HL-60/S4 treated with phorbol 12-myristate 13-acetate at 8.2 ng/mL for 4 days and 3 days (cell line): ENCODE data around the gene SDK1.
"Not testable (repeated sequence)": the region's sequence is repeated elsewhere in the genome, so short reads cannot be mapped to it uniquely, and the experiment has no call there.

ENCODE experiments used
- in situ Hi-C: fragments of 300-500 bp; cut with MboI; formaldehyde crosslinking; loops from 2 replicates; pipeline ENCODE4 v1.15.0; 2022; ENCODE audit warnings: low sequenced_read_pairs

The SDK1 gene

DNA sequence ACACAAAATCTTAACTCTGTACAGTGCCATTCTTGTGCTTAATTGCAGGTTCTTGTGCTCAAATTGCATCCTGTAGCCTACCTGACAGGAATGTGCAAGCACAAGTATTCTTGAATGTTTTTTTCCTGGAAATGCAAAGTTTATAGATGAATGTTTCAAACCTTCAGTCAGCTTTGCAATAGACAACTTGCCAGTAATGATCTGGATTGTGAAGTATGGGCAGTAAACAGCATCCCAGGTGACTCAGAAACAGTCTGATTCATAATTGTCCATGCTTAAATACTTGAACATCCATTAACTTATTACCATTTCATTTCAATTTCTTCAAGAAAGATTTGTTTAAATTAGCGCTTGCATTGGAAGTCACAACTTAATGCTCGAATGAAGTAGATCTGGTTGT lies 347.2 kb downstream of the SDK1 start:
- in situ Hi-C loops: no loop called here

- in situ Hi-C loops: no loop called here
These were observed 348.2 kb downstream of the SDK1 start for GRCh38 chr7:3649250-3649649.

DNA sequence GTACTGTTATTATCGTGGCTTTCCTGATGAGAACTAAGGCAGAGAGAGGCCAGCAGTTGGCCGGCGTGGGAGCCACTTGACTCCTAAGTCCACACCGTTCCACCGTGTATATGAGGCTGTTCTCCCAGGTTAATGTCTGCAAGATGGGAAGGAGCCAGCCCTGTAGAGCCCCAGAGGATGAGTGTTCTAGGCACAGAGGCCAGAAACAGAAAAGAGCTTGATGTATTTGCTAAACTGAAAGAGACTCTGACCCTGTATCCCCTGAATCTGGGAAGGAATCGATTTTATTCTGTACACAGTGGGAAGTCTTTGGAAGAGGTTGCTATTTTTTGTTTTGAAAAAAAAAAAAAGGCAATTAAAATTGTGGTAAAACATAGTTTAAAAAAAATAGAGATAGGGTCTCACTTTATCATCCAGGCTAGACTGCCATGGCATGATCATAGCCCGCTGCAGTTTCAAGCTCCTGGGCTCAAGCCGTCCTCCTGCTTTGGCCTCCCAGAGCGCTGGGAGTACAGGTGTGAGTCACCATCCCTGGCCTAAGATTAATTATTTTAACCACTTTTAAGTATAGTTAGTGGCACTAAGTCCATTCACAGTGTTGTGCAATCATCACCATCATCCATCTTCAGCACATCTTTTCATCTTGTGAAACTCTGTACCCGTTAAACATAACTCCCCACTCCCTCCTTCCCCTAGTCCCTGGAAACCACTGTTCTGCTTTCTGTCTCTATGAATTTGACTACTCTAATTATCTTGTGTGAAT lies 348.8 kb downstream of the SDK1 start:
- in situ Hi-C loops: no loop called here

- in situ Hi-C loops: no loop called here
These were observed 349.8 kb downstream of the SDK1 start for GRCh38 chr7:3650844-3651243.

- in situ Hi-C loops: no loop called here
These were observed 354.6 kb downstream of the SDK1 start for GRCh38 chr7:3655635-3656034.

- in situ Hi-C loops: no loop called here
These were observed 356.2 kb downstream of the SDK1 start for GRCh38 chr7:3657206-3657605.

DNA sequence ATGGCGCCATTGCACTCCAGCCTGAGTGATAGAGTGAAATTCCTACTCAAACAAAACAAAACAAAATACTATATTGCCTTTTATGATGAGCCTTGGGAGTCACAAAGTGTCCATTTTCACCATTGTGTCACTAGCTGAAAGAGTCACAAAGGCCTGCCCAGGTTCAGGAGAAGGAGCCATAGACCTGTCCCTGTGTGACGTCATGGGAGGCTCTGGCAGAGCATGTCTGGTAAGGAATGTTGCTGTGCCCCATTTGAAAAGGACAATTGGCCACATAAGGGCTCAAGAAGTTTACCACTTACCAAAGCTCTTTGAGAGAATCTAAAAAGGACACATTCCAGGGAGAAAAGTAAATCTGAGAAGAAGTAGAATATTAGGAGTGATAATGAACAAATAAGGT lies 367.7 kb downstream of the SDK1 start:
- in situ Hi-C loops: no loop called here

DNA sequence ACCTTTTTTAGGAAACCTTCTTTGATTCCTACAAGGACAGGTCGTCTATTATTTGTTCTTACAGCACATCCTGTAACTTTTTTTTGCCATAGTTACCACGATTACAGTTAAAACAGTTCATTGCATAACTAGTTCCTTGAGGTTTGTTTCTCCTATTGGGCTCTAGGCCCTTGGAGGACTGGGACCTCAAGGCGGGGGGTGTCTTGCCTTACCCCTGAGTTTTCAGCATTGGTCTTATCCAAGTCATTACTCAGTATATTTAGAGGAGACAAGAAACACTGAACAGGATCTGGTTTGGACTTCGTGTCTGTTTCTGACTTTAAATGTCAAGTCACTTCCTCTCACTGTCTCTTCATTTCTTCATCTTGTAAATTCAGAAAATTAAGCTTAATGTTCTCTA lies 369.8 kb downstream of the SDK1 start:
- in situ Hi-C loops: no loop called here

GRCh38 chr7:3673524-3673923 lies 372.5 kb downstream of the SDK1 start:
- in situ Hi-C loops: no loop called here

- in situ Hi-C loops: no loop called here
These were observed 377.3 kb downstream of the SDK1 start for GRCh38 chr7:3678314-3678810.

DNA sequence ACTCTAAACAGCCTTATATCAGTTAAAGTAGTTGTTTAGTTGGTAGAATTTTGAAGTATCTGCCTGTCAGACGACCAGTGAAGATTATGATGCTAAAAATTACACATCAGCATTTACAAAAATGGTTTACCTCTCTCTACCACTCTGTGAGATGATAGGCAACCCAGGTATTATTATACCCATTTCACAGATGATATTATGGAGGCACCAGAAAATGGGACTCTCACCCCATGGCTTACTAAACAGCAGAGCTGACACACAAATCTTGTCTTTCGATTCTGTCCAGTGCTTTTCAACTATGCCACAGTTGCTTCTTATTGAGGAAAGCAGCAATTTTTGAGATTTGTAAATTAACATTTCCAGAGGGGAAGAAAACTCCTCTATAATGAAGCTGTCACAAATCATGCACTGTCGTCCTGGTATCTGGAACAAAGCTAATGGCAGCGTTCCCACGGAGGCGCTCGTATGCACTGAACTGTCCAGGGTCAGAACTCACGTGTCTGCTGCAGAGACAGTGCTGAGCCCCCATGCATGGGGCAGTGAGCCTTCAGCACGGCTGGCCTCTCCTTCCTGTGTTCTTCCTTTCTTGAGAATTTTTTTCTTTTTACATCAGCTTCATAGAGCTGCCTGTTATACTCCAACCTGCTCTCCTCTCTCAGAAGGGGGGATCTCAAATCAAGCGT lies 381.1 kb downstream of the SDK1 start:
- in situ Hi-C loops: no loop called here

DNA sequence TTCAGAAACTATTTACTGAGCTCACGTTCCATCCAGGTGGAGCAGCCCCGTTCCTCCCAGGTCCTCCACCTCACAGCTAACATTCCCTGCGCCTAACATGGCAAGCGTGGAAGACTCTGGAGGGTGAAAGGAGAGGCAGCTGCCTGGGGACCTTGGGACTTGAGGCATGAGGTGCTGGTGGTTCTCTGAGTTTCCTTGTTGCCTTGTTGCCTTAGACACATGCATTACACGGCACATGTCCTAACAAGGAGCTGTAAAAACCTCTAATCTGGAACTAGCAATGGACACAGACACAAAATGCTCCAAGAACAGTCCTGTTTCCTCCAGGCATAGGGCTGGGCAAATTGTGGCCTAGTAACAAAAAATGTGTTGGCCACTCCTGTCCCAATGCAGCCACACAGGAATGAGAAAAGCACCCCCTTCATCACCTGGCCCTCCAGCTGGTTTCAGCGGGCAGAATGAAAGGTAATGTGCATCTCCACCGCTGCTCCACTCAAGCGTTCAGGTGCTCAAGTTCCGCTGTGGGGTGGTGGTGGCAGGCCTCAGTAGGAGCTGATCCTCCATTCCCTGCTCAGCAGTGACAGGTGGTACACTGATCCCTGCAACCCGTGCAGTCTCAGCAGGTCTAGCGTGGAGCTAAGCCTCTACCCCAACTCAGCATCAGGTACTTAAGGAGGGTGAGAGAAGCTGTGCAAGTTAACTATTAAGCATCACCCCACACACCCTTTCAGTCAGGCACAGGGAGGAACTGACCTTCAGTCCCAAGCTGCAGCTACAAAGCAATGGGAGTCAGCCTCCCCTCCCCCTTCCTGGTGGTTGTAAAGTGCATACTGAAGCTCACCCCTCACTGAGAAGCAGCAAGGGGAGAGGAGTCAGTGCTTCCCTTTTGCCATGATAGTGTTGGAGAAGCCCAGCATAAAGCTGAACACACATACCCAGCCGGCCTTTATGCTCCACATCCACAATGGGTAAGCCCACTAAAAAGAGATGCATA lies 382.8 kb downstream of the SDK1 start:
- in situ Hi-C loops: no loop called here

GRCh38 chr7:3688071-3688470 lies 387.0 kb downstream of the SDK1 start:
- in situ Hi-C loops: no loop called here

GRCh38 chr7:3688842-3689241 lies 387.8 kb downstream of the SDK1 start:
- in situ Hi-C loops: no loop called here

DNA sequence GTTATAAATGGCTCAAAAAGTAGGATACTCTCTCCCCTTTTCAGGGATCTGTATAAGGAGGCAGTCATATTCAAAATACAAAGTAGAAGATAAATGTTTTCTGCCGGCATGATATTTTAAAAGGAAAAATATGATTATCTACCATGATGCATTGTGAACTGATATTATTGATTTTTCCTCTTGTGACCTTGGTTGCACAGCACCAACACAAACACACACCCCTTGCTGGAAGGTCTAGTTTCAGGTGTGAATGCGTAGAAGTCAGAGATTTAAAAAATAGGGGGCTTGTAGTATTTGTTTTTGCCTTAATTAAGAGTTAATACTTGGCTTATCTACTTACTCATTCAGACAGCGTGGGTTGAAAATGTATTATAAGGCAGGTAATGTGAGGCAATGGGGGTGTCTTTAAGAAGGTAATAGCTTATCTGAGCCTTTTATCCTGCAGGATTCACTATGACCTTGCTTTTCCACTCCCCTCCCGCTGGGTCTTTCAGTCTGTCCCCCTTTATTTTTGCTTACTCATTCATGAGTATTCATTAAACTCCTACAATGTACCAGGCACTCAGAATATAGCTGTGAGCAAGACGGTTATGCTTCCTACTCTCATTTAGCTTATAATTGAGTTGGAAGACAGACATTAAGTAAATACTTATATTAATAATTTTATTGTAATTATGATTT lies 390.6 kb downstream of the SDK1 start:
- in situ Hi-C loops: no loop called here

GRCh38 chr7:3695602-3696001 lies 394.6 kb downstream of the SDK1 start:
- in situ Hi-C loops: no loop called here

GRCh38 chr7:3696113-3696512 lies 395.1 kb downstream of the SDK1 start:
- in situ Hi-C loops: no loop called here

DNA sequence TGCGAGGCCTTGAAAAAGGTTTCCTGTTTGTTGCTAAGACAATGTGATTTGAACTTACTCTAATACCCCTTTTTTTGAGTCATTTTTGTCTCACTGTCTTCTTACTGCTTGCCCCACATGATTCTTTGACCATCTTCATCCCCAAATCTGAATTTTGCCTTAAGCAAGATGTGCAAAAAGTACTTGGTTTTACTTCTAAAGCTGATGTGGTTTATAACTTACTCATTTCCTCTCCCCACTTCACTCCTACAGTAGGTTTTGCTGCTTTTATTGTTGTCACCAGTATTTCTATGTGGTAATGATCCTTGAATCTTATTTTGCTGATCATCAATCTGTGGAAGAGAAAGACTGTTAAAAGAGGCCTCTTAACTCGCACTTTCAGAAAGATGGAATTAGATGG lies 396.4 kb downstream of the SDK1 start:
- in situ Hi-C loops: no loop called here

- in situ Hi-C loops: no loop called here
These were observed 404.2 kb downstream of the SDK1 start for GRCh38 chr7:3705258-3705657.

- in situ Hi-C loops: not testable (repeated sequence)
These were observed 405.0 kb downstream of the SDK1 start for GRCh38 chr7:3706091-3706490.

- in situ Hi-C loops: no loop called here
These were observed 409.1 kb downstream of the SDK1 start for GRCh38 chr7:3710122-3710521.
